ENCODE results near the gene SMIM38.

SMIM38 gene

GRCh38 chr11:69160296-69161116 lies 4.8 kb downstream of the SMIM38 start:
- H3K27ac ChIP-seq: no peak overlapping the region
- H3K36me3 ChIP-seq (replicated peaks): no peaks in the 10 kb centered on the region
- no peak for TF ChIP-seq CTCF (IDR thresholded peaks at IDR 0.05; ENCODE audit: low read depth, low read length, missing control alignments)
- no peak overlapping the region for H3K4me3 ChIP-seq (ENCODE audit: low read depth, low read length)
- DNase-seq: no peak
- in situ Hi-C loops (cut with HindIII; ENCODE audit: low pct_ligation_motif_present, low sequenced_read_pairs): no loop called here
- H3K27me3 ChIP-seq (replicated peaks): no peaks in the 10 kb centered on the region

- no peak for DNase-seq
- Histone ChIP-seq H3K36me3 (replicated peaks) (no peaks in the 10 kb centered on the region), H3K27me3 (replicated peaks) (no peaks in the 10 kb centered on the region), H3K4me3 (ENCODE audit: low read depth, low read length) (no peak overlapping the region), H3K27ac (no peak overlapping the region)
- TF ChIP-seq CTCF (IDR thresholded peaks at IDR 0.05; ENCODE audit: low read depth, low read length, missing control alignments): no peak
- in situ Hi-C loops (cut with HindIII; ENCODE audit: low pct_ligation_motif_present, low sequenced_read_pairs): no loop called here
These were observed 5.3 kb downstream of the SMIM38 start for GRCh38 chr11:69161117-69161407.

- Histone ChIP-seq H3K27ac (no peak overlapping the region), H3K4me3 (ENCODE audit: low read depth, low read length) (no peak overlapping the region), H3K27me3 (replicated peaks) (no peaks in the 10 kb centered on the region), H3K36me3 (replicated peaks) (no peaks in the 10 kb centered on the region)
- TF ChIP-seq CTCF (IDR thresholded peaks at IDR 0.05; ENCODE audit: low read depth, low read length, missing control alignments): no peak
- DNase-seq: no peak
- in situ Hi-C loops (cut with HindIII; ENCODE audit: low pct_ligation_motif_present, low sequenced_read_pairs): no loop called here
These were observed 6.8 kb downstream of the SMIM38 start for GRCh38 chr11:69162505-69162904.

GRCh38 chr11:69163842-69164241 lies 8.1 kb downstream of the SMIM38 start:
- no peak for TF ChIP-seq CTCF (IDR thresholded peaks at IDR 0.05; ENCODE audit: low read depth, low read length, missing control alignments)
- no peaks in the 10 kb centered on the region for H3K36me3 ChIP-seq (replicated peaks)
- in situ Hi-C loops (cut with HindIII; ENCODE audit: low pct_ligation_motif_present, low sequenced_read_pairs): no loop called here
- H3K4me3 ChIP-seq (ENCODE audit: low read depth, low read length): no peak overlapping the region
- no peak for DNase-seq
- no peaks in the 10 kb centered on the region for H3K27me3 ChIP-seq (replicated peaks)
- no peak overlapping the region for H3K27ac ChIP-seq

- H3K27ac ChIP-seq: no peak overlapping the region
- in situ Hi-C loops (cut with HindIII; ENCODE audit: low pct_ligation_motif_present, low sequenced_read_pairs): no loop called here
These were observed 9.1 kb downstream of the SMIM38 start for GRCh38 chr11:69164824-69165223.

More at GRCh38 chr11:69164824-69165223, 9.1 kb downstream of the SMIM38 start:
- TF ChIP-seq CTCF (IDR thresholded peaks at IDR 0.05; ENCODE audit: low read depth, low read length, missing control alignments): no peak
- no peaks in the 10 kb centered on the region for H3K36me3 ChIP-seq (replicated peaks)
- H3K4me3 ChIP-seq (ENCODE audit: low read depth, low read length): no peak overlapping the region
- DNase-seq: no peak
- H3K27me3 ChIP-seq (replicated peaks): no peaks in the 10 kb centered on the region
